RWPE2 (cell line): ENCODE data around the gene OR5P2.
"Not testable (repeated sequence)": the region's sequence is repeated elsewhere in the genome, so short reads cannot be mapped to it uniquely, and the experiment has no call there.

Experiments used
- ATAC-seq: fragments of 200-7000 bp; cut with Tn5 transposase; 3 replicates; pipeline ENCODE4 v1.9.1; 2021; ENCODE audit warnings: low read depth
- DNase-seq: peaks from one replicate; pipeline ENCODE4 v3.0.0-alpha.2; 2020; ENCODE audit warnings: low spot score
- H3K27ac ChIP-seq: fragments of 450-650 bp; 2 replicates; pipeline ENCODE4 v1.5.1; 2017; ENCODE audit warnings: mild to moderate bottlenecking; ENCODE audit not compliant: poor library complexity, severe bottlenecking
- H3K27me3 ChIP-seq: fragments of 250-450 bp; sonication (Bioruptor Pico); 2 replicates; pipeline ENCODE4 v1.5.1; 2021; ENCODE audit warnings: mild to moderate bottlenecking, moderate library complexity; ENCODE audit not compliant: insufficient read depth, poor library complexity, severe bottlenecking
- H3K36me3 ChIP-seq: fragments of 250-450 bp; sonication (Bioruptor Pico); 2 replicates; pipeline ENCODE4 v1.5.1; 2020; ENCODE audit warnings: low read depth, mild to moderate bottlenecking, moderate library complexity
- H3K4me1 ChIP-seq: fragments of 250-450 bp; sonication (Bioruptor Pico); 2 replicates; pipeline ENCODE4 v1.5.1; 2021; ENCODE audit warnings: mild to moderate bottlenecking, moderate library complexity; ENCODE audit not compliant: insufficient read depth, poor library complexity, severe bottlenecking
- H3K4me3 ChIP-seq: fragments of 250-450 bp; sonication (Bioruptor Pico); 2 replicates; pipeline ENCODE4 v1.5.1; 2021; ENCODE audit warnings: mild to moderate bottlenecking, moderate library complexity; ENCODE audit not compliant: severe bottlenecking
- H3K9me3 ChIP-seq: fragments of 250-450 bp; sonication (Bioruptor Pico); 2 replicates; pipeline ENCODE4 v1.5.1; 2021; ENCODE audit warnings: mild to moderate bottlenecking, moderate library complexity; ENCODE audit not compliant: severe bottlenecking
- CTCF ChIP-seq: fragments of 450-650 bp; IDR thresholded peaks from one replicate; pipeline ENCODE4 v1.5.1; 2017; ENCODE audit warnings: mild to moderate bottlenecking, moderate library complexity; ENCODE audit not compliant: poor library complexity, severe bottlenecking

OR5P2 gene

GRCh38 chr11:7833527-7833926 is 36.8 kb upstream of the OR5P2 start:
- DNase-seq (no peak), ATAC-seq (no peak)
- Histone ChIP-seq H3K4me3 (no peak overlapping the region), H3K4me1 (no peaks in the 10 kb centered on the region), H3K9me3 (no peaks in the 10 kb centered on the region), H3K27ac (no peak overlapping the region), H3K27me3 (no peaks in the 10 kb centered on the region), H3K36me3 (no peaks in the 10 kb centered on the region)
- TF ChIP-seq CTCF, result no peak

- ATAC-seq, result no peak
- Histone ChIP-seq H3K4me1 (no peaks in the 10 kb centered on the region), H3K27me3 (no peaks in the 10 kb centered on the region)
These were observed 34.0 kb upstream of the OR5P2 start, which contains the start of gene OR5P3 for GRCh38 chr11:7830740-7831139. Gene OR5P3 (minus strand): TSS chr11:7830840.

GRCh38 chr11:7826324-7826723 is 29.6 kb upstream of the OR5P2 start:
- DNase-seq (no peak), ATAC-seq (no peak)
- no peak overlapping the region for H3K4me3 ChIP-seq
- no peak overlapping the region for H3K27ac ChIP-seq
- H3K4me1 ChIP-seq, result no peaks in the 10 kb centered on the region
- TF ChIP-seq CTCF, result no peak
- H3K27me3 ChIP-seq, result no peaks in the 10 kb centered on the region
- H3K9me3 ChIP-seq, result no peaks in the 10 kb centered on the region
- H3K36me3 ChIP-seq, result no peaks in the 10 kb centered on the region

More at GRCh38 chr11:7830740-7831139, 34.0 kb upstream of the OR5P2 start, which contains the start of gene OR5P3:
- Histone ChIP-seq H3K9me3 (no peaks in the 10 kb centered on the region), H3K27ac (no peak within 1 kb of the TSS), H3K36me3 (no peaks in the 10 kb centered on the region), H3K4me3 (no peak within 1 kb of the TSS)
- DNase-seq, result no peak
- TF ChIP-seq CTCF, result no peak

- not testable (repeated sequence) for H3K36me3 ChIP-seq, ATAC-seq, H3K27ac ChIP-seq, H3K27me3 ChIP-seq, DNase-seq, H3K4me3 ChIP-seq, H3K9me3 ChIP-seq, H3K4me1 ChIP-seq
These were observed 23.7 kb upstream of the OR5P2 start for GRCh38 chr11:7820417-7820816.

- ATAC-seq, H3K4me1 ChIP-seq, H3K9me3 ChIP-seq, H3K36me3 ChIP-seq, H3K27me3 ChIP-seq, DNase-seq, H3K27ac ChIP-seq, H3K4me3 ChIP-seq: not testable (repeated sequence)
These were observed 18.2 kb upstream of the OR5P2 start for GRCh38 chr11:7814897-7815296.

- not testable (repeated sequence) for H3K9me3 ChIP-seq, H3K36me3 ChIP-seq, DNase-seq, ATAC-seq, H3K27ac ChIP-seq, H3K27me3 ChIP-seq, H3K4me1 ChIP-seq, H3K4me3 ChIP-seq
These were observed 13.6 kb upstream of the OR5P2 start for GRCh38 chr11:7810301-7810700.
